OCI-LY3 (cell line): ENCODE data around the gene SNX24.
A peak's percentile ranks its signal among the peaks of the same experiment; 100 is the strongest.

Experiments
- H2AFZ ChIP-seq: fragments of 200-600, 300-600 bp; shearing (Covaris generic); 2 replicates; pipeline ENCODE4 v1.6.0; 2014; ENCODE audit warnings: antibody characterized with exemption, low read depth, low read length
- H3K27ac ChIP-seq: fragments of 200-600, 300-600 bp; sonication (generic); 2 replicates; pipeline ENCODE4 v1.5.1; 2014; ENCODE audit warnings: mild to moderate bottlenecking, low read length, moderate library complexity, mixed read lengths
- H3K27me3 ChIP-seq: fragments of 200-600, 300-600 bp; sonication (generic); 2 replicates; pipeline ENCODE4 v1.6.1; 2014; ENCODE audit warnings: low read depth, low read length, mixed read lengths
- H3K36me3 ChIP-seq: fragments of 200-600, 300-600 bp; sonication (generic); replicated peaks from 2 replicates; pipeline ENCODE3; 2014; ENCODE audit warnings: low read depth, low read length, mixed read lengths
- H3K4me1 ChIP-seq: fragments of 300-600, 200-600 bp; sonication (generic); 2 replicates; pipeline ENCODE4 v1.6.1; 2014; ENCODE audit warnings: low read length, mixed read lengths
- H3K4me2 ChIP-seq: fragments of 200-600, 300-600 bp; sonication (generic); 2 replicates; pipeline ENCODE4 v1.6.1; 2014; ENCODE audit warnings: low read length, mixed read lengths
- H3K4me3 ChIP-seq: fragments of 300-600, 200-600 bp; sonication (generic); 2 replicates; pipeline ENCODE4 v1.5.1; 2014; ENCODE audit warnings: antibody characterized with exemption, mild to moderate bottlenecking, low read length, moderate library complexity
- H3K79me2 ChIP-seq: fragments of 300-600, 200-600 bp; shearing (Covaris generic); 2 replicates; pipeline ENCODE4 v1.6.1; 2014; ENCODE audit warnings: mild to moderate bottlenecking, low read length, mixed read lengths
- H3K9ac ChIP-seq: fragments of 300-600, 200-600 bp; shearing (Covaris generic); 2 replicates; pipeline ENCODE4 v1.6.0; 2014; ENCODE audit warnings: mild to moderate bottlenecking, low read length, moderate library complexity
- H3K9me3 ChIP-seq: fragments of 200-600, 300-600 bp; shearing (Covaris generic); 2 replicates; pipeline ENCODE4 v1.6.1; 2014; ENCODE audit warnings: low read length, mixed read lengths; ENCODE audit not compliant: insufficient read depth
- H4K20me1 ChIP-seq: fragments of 200-600, 300-600 bp; sonication (generic); 2 replicates; pipeline ENCODE4 v1.6.1; 2016; ENCODE audit warnings: low read length, mixed read lengths; ENCODE audit not compliant: insufficient read depth
- CTCF ChIP-seq: fragments of 200-600, 300-600 bp; sonication (generic); IDR thresholded peaks from 2 replicates; pipeline ENCODE4 v1.5.1; 2014; ENCODE audit warnings: antibody characterized with exemption, low read length, low read depth
- EZH2phosphoT487 ChIP-seq: fragments of 200-600 bp; shearing (Covaris generic); IDR thresholded peaks from 2 replicates; pipeline ENCODE4 v1.6.1; 2018; ENCODE audit warnings: antibody characterized with exemption, mixed run types, low read depth

The SNX24 gene

GRCh38 chr5:122839731-122840130, 5.7 kb upstream of the SNX24 start:
- no peak for TF ChIP-seq CTCF
- no peak for TF ChIP-seq EZH2phosphoT487
- Histone ChIP-seq H3K79me2 (no peaks in the 10 kb centered on the region), H3K4me2 (no peak overlapping the region), H3K4me3 (no peak overlapping the region), H3K27me3 (no peaks in the 10 kb centered on the region), H3K4me1 (peaks cover 7% of the 10 kb centered on the region), H2AFZ (no peak overlapping the region), H3K27ac (no peak overlapping the region), H3K9me3 (no peaks in the 10 kb centered on the region), H4K20me1 (no peaks in the 10 kb centered on the region), H3K9ac (no peak overlapping the region), H3K36me3 (no peaks in the 10 kb centered on the region)

GRCh38 chr5:122842016-122842580, 3.3 kb upstream of the SNX24 start:
- H3K9ac ChIP-seq = no peak overlapping the region
- H3K27ac ChIP-seq = no peak overlapping the region
- H4K20me1 ChIP-seq = no peaks in the 10 kb centered on the region
- H2AFZ ChIP-seq = no peak overlapping the region
- H3K4me3 ChIP-seq = no peak overlapping the region
- no peaks in the 10 kb centered on the region for H3K9me3 ChIP-seq
- H3K4me1 ChIP-seq = peaks cover 14% of the 10 kb centered on the region
- no peaks in the 10 kb centered on the region for H3K27me3 ChIP-seq
- H3K79me2 ChIP-seq = no peaks in the 10 kb centered on the region
- H3K4me2 ChIP-seq = no peak overlapping the region
- TF ChIP-seq EZH2phosphoT487 = no peak
- no peak for TF ChIP-seq CTCF
- H3K36me3 ChIP-seq = no peaks in the 10 kb centered on the region

GRCh38 chr5:122844136-122844909, 1.1 kb upstream of the SNX24 start:
- Histone ChIP-seq H3K36me3 (no peaks in the 10 kb centered on the region), H3K27ac (peak overlapping the region; percentile 23; the same call in 1 of the 2 replicates), H3K4me1 (peaks cover 14% of the 10 kb centered on the region), H2AFZ (peak overlapping the region; percentile 84; the same call in 1 of the 2 replicates), H4K20me1 (no peaks in the 10 kb centered on the region), H3K9ac (peak overlapping the region; percentile 85), H3K79me2 (no peaks in the 10 kb centered on the region), H3K27me3 (no peaks in the 10 kb centered on the region), H3K4me2 (peak overlapping the region; percentile 96), H3K4me3 (peak overlapping the region; percentile 92), H3K9me3 (no peaks in the 10 kb centered on the region)
- TF ChIP-seq EZH2phosphoT487 = no peak
- no peak for TF ChIP-seq CTCF

- TF ChIP-seq EZH2phosphoT487 (no peak), CTCF (no peak)
- Histone ChIP-seq H3K27me3 (no peaks in the 10 kb centered on the region), H3K4me1 (peaks cover 17% of the 10 kb centered on the region)
Measured at GRCh38 chr5:122844910-122845228, 544 bp upstream of the SNX24 start.

More at GRCh38 chr5:122844910-122845228, 544 bp upstream of the SNX24 start:
- Histone ChIP-seq H3K4me2 (peak overlapping the region; percentile 96), H3K79me2 (no peaks in the 10 kb centered on the region), H3K9ac (peak overlapping the region; percentile 85), H3K36me3 (no peaks in the 10 kb centered on the region), H3K4me3 (peak overlapping the region; percentile 92), H3K27ac (peak overlapping the region; percentile 23; the same call in 1 of the 2 replicates), H4K20me1 (no peaks in the 10 kb centered on the region), H2AFZ (peak overlapping the region; percentile 84), H3K9me3 (no peaks in the 10 kb centered on the region)
